Peyer's patch (tissue), 4 donors: ENCODE data around the gene ALDH3A2.

ENCODE experiments used
- CTCF ChIP-seq, 6 experiments: fragments of 450-650 bp in 4 of 6; fragments of 200-600 bp in 2 of 6; sonication (generic) in 1 of 6; IDR thresholded peaks; one replicate each; pipeline ENCODE4 v1.5.1; 2017 to 2019; ENCODE audit warnings: antibody characterized with exemption in 6 of 6, mild to moderate bottlenecking in 3 of 6, moderate library complexity in 1 of 6
- POLR2A ChIP-seq, 2 donors: fragments of 450-650 bp; IDR thresholded peaks; one replicate each; pipeline ENCODE4 v1.5.1; 2017; ENCODE audit warnings: antibody characterized with exemption in 2 of 2, mild to moderate bottlenecking in 2 of 2, moderate library complexity in 2 of 2

- no peak for TF ChIP-seq CTCF (IDR thresholded peaks at IDR 0.05)
- TF ChIP-seq POLR2A (IDR thresholded peaks at IDR 0.05), result no peak
These were observed 5.9 kb downstream of the ALDH3A2 start for GRCh38 chr17:19654342-19654886.
